K562 (cell line): ENCODE measurements around the gene INCENP. TPM values are rescaled to one million over a fixed set of nuclear protein-coding genes. Genes with fewer than 3 reads are reported as not detected.

Experiments
- CBX3 ChIP-seq, 2 experiments: IDR thresholded peaks; 1 replicate in 1 of 2; 2 replicates in 1 of 2; pipeline ENCODE4 v1.6.1; 2012; ENCODE audit warnings: inconsistent platforms in 2 of 2, low read length in 2 of 2, borderline replicate concordance in 1 of 2, control low read depth in 1 of 2
- KDM5B ChIP-seq: fragments of 200-600 bp; sonication (generic); IDR thresholded peaks from 2 replicates; pipeline ENCODE4 v1.6.1; 2012; ENCODE audit warnings: low read depth, mild to moderate bottlenecking, moderate library complexity, low read length, control low read depth, inconsistent platforms; ENCODE audit not compliant: insufficient replicate concordance
- POU5F1 ChIP-seq: fragments of 150-350 bp; IDR thresholded peaks from 2 replicates; pipeline ENCODE4 v1.6.1; 2014; ENCODE audit warnings: borderline replicate concordance, low read length, low read depth, mild to moderate bottlenecking; ENCODE audit not compliant: partially characterized antibody
- YY1 ChIP-seq, 3 experiments: IDR thresholded peaks; 2 replicates each; pipeline ENCODE4 v1.6.1; 2011; ENCODE audit warnings: low read length in 2 of 3, mild to moderate bottlenecking in 2 of 3, moderate library complexity in 2 of 3, borderline replicate concordance in 1 of 3, control low read depth in 1 of 3, low read depth in 1 of 3; ENCODE audit not compliant: insufficient read depth in 3 of 3, insufficient replicate concordance in 2 of 3, control insufficient read depth in 1 of 3, insufficient read length in 1 of 3; ENCODE audit errors: extremely low read depth in 1 of 3
- ZBTB34 ChIP-seq: fragments of 250-450 bp; sonication (Bioruptor Pico); IDR thresholded peaks from 2 replicates; pipeline ENCODE4 v1.8.0; 2021; ENCODE audit warnings: mild to moderate bottlenecking, moderate library complexity
- ZBTB9 ChIP-seq: fragments of 450-650 bp; formaldehyde crosslinking; IDR thresholded peaks from 2 replicates; pipeline ENCODE4 v1.4.0; 2020; ENCODE audit warnings: mild to moderate bottlenecking, moderate library complexity
- ZNF551 ChIP-seq: fragments of 250-450 bp; sonication (Bioruptor Pico); IDR thresholded peaks from 2 replicates; pipeline ENCODE4 v1.5.0; 2021; ENCODE audit warnings: mild to moderate bottlenecking, moderate library complexity
- polyA plus RNA-seq, 8 experiments: library from polyadenylated mRNA; depleted of rRNA in 4 of 8; stranded (reverse) in 5 of 8; unstranded in 3 of 8; fragments of >200 nt; fragmentation: Nextera tagmentation in 2 of 8; fragmentation: Illumina TruSeq in 1 of 8; extraction: Ambion mirVana in 2 of 8; extraction: Trizol in 1 of 8; gene quantifications; 2 replicates each; pipeline versions ENCODE4 v1.2.1 to v1.2.3, GENCODE V29; 2011 to 2014; ENCODE audit warnings: inconsistent platforms in 1 of 8, missing spikeins in 1 of 8
- total RNA-seq, 7 experiments: library from RNA; depleted of rRNA in 6 of 7; stranded (reverse); fragments of >200 nt in 6 of 7; fragmentation: Illumina TruSeq in 2 of 7; extraction: Trizol in 2 of 7; gene quantifications; 2 replicates each; pipeline versions ENCODE4 v1.2.1 to v1.2.3, GENCODE V29; 2011 to 2021; ENCODE audit warnings: low replicate concordance in 1 of 7
- TF ChIP-seq, protein P1 (sequence below): fragments of 250-450 bp; sonication (Bioruptor Pico); IDR thresholded peaks from 2 replicates; pipeline ENCODE4 v1.8.0; 2022; ENCODE audit warnings: moderate library complexity, mild to moderate bottlenecking, inconsistent platforms
- TF ChIP-seq, protein P2 (sequence below): sonication (generic); formaldehyde crosslinking; IDR thresholded peaks from 2 replicates; pipeline ENCODE4 v1.8.0; 2023; ENCODE audit warnings: mild to moderate bottlenecking, missing genetic modification reagents
- TF ChIP-seq, protein P3 (sequence below): IDR thresholded peaks from 2 replicates; pipeline ENCODE4 v1.6.1; 2011; ENCODE audit warnings: borderline replicate concordance, low read depth, mild to moderate bottlenecking, moderate library complexity, low read length; ENCODE audit not compliant: insufficient read depth, poor library complexity, severe bottlenecking

INCENP gene
- total and polyA plus RNA-seq, 9 of the 15 experiments (the other 6 are each of a cell fraction or from before 2014, with no cell fraction given), result 1.1 to 97.9 (median 28.2) TPM

DNA sequence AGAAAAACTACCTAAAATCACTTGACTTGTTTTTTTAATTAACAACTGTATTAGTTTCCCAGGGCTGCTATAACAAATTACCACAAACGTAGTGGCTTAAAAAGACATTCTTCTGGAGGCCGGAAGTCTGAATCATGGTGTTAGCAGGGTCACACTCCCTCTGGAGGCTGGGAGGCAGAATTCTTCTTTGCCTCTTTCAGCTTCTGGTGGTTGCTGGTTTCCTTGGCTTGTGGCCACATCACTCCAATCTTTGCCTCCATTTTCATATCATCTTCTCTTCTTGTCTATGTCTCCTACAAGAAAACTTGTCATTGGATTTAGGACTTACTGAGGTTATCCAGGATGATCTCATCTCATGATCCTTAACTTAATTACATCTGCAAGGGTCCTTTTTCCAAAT is 7.4 kb upstream of the INCENP start (continued):
- TF ChIP-seq, protein P1, sequence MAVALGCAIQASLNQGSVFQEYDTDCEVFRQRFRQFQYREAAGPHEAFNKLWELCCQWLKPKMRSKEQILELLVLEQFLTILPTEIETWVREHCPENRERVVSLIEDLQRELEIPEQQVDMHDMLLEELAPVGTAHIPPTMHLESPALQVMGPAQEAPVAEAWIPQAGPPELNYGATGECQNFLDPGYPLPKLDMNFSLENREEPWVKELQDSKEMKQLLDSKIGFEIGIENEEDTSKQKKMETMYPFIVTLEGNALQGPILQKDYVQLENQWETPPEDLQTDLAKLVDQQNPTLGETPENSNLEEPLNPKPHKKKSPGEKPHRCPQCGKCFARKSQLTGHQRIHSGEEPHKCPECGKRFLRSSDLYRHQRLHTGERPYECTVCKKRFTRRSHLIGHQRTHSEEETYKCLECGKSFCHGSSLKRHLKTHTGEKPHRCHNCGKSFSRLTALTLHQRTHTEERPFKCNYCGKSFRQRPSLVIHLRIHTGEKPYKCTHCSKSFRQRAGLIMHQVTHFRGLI, result no peak
- TF ChIP-seq ZBTB9 (CRISPR knock-in tag), result no peak
- no peak for TF ChIP-seq ZBTB34
- TF ChIP-seq ZNF551 (CRISPR knock-in tag), result no peak
- peak in 1 of 2 experiments; percentile 78; a peak in 2 of 3 replicates for TF ChIP-seq CBX3 (IDR thresholded peaks at IDR 0.05; ENCODE audit: borderline replicate concordance in 1 of 2, low read length in 2 of 2)
- TF ChIP-seq YY1 (IDR thresholded peaks at IDR 0.05; ENCODE audit: borderline replicate concordance in 1 of 3, control insufficient read depth in 1 of 3, extremely low read depth in 1 of 3, insufficient read depth in 3 of 3, insufficient read length in 1 of 3, insufficient replicate concordance in 2 of 3, low read depth in 1 of 3, low read length in 2 of 3), result no peak
- TF ChIP-seq, protein P2, sequence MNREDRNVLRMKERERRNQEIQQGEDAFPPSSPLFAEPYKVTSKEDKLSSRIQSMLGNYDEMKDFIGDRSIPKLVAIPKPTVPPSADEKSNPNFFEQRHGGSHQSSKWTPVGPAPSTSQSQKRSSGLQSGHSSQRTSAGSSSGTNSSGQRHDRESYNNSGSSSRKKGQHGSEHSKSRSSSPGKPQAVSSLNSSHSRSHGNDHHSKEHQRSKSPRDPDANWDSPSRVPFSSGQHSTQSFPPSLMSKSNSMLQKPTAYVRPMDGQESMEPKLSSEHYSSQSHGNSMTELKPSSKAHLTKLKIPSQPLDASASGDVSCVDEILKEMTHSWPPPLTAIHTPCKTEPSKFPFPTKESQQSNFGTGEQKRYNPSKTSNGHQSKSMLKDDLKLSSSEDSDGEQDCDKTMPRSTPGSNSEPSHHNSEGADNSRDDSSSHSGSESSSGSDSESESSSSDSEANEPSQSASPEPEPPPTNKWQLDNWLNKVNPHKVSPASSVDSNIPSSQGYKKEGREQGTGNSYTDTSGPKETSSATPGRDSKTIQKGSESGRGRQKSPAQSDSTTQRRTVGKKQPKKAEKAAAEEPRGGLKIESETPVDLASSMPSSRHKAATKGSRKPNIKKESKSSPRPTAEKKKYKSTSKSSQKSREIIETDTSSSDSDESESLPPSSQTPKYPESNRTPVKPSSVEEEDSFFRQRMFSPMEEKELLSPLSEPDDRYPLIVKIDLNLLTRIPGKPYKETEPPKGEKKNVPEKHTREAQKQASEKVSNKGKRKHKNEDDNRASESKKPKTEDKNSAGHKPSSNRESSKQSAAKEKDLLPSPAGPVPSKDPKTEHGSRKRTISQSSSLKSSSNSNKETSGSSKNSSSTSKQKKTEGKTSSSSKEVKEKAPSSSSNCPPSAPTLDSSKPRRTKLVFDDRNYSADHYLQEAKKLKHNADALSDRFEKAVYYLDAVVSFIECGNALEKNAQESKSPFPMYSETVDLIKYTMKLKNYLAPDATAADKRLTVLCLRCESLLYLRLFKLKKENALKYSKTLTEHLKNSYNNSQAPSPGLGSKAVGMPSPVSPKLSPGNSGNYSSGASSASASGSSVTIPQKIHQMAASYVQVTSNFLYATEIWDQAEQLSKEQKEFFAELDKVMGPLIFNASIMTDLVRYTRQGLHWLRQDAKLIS (CRISPR knock-in tag), result no peak
- TF ChIP-seq, protein P3, sequence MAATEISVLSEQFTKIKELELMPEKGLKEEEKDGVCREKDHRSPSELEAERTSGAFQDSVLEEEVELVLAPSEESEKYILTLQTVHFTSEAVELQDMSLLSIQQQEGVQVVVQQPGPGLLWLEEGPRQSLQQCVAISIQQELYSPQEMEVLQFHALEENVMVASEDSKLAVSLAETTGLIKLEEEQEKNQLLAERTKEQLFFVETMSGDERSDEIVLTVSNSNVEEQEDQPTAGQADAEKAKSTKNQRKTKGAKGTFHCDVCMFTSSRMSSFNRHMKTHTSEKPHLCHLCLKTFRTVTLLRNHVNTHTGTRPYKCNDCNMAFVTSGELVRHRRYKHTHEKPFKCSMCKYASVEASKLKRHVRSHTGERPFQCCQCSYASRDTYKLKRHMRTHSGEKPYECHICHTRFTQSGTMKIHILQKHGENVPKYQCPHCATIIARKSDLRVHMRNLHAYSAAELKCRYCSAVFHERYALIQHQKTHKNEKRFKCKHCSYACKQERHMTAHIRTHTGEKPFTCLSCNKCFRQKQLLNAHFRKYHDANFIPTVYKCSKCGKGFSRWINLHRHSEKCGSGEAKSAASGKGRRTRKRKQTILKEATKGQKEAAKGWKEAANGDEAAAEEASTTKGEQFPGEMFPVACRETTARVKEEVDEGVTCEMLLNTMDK, result no peak
- no peak for TF ChIP-seq KDM5B
- TF ChIP-seq POU5F1, result no peak
